ENCODE results near the gene HINFP. TPM values are rescaled to one million over a fixed set of nuclear protein-coding genes. Genes with fewer than 3 reads are reported as not detected.

The HINFP gene
- total and polyA plus RNA-seq, 2 of the 8 experiments (the other 6 are each of a cell fraction or from before 2014, with no cell fraction given): 35.0 to 37.3 TPM

GRCh38 chr11:119108146-119108856 is 13.1 kb upstream of the HINFP start:
- H3K4me2 ChIP-seq (ENCODE audit: insufficient read depth in 1 of 2, low read depth in 2 of 2, low read length in 2 of 2): peak overlapping the region; percentile 88 to 97
- no peak overlapping the region for H4K91ac ChIP-seq (replicated peaks; ENCODE audit: insufficient read length, low read length)
- H3K14ac ChIP-seq (ENCODE audit: insufficient read length): no peak overlapping the region
- peaks cover under 1% of the 10 kb centered on the region; the same call in 1 of the 2 replicates for H3K79me1 ChIP-seq (ENCODE audit: low read depth, low read length)
- no peak overlapping the region for H3K9ac ChIP-seq (replicated peaks in 1 of 4; ENCODE audit: extremely low read depth in 1 of 4, low read depth in 3 of 4, low read length in 3 of 4)
- H2AK5ac ChIP-seq (ENCODE audit: low read depth, low read length): no peak overlapping the region
- H2AFZ ChIP-seq (ENCODE audit: low read length): no peak overlapping the region
- H3K18ac ChIP-seq (ENCODE audit: extremely low read depth, low read length): no peak overlapping the region
- no peak overlapping the region for H3K56ac ChIP-seq (replicated peaks; ENCODE audit: insufficient read length, low read depth, low read length)
- H3K4me1 ChIP-seq (replicated peaks in 1 of 4; ENCODE audit: control insufficient read depth in 3 of 4, insufficient read depth in 4 of 4, low read length in 3 of 4): peaks cover 0 to 20% (median 5%) of the 10 kb centered on the region in 4 experiments; a peak in 5 of 7 replicates
- H3K36me3 ChIP-seq (ENCODE audit: control insufficient read depth in 2 of 4, insufficient read depth in 4 of 4, low read length in 3 of 4): no peaks in the 10 kb centered on the region; a peak in 1 of 8 replicates
- no peak overlapping the region for H4K8ac ChIP-seq (ENCODE audit: extremely low read depth, insufficient read depth, low read length)
- no peak overlapping the region for H4K5ac ChIP-seq (ENCODE audit: insufficient read length, low read depth, low read length)
- no peaks in the 10 kb centered on the region for H3K79me2 ChIP-seq (ENCODE audit: control insufficient read depth in 1 of 2, insufficient read depth in 2 of 2, low read length in 2 of 2)
- WGBS, 2 experiments (ENCODE audit: extremely low coverage in 1 of 2, insufficient coverage in 1 of 2, insufficient read length in 1 of 2, insufficient replicate concordance in 2 of 2, low coverage in 1 of 2, low lambda C conversion rate in 2 of 2, missing lambda C conversion rate in 1 of 2): 41% methylated on average over 7 of the region's 8 CpGs; no CpG with 5 or more reads in 1 of the 2 experiments
- no peak overlapping the region for H2BK12ac ChIP-seq (ENCODE audit: low read depth, low read length)
- no peak overlapping the region for H3K23ac ChIP-seq (ENCODE audit: insufficient read length)
- peaks cover 0 to 4% of the 10 kb centered on the region in 2 experiments for H4K20me1 ChIP-seq (replicated peaks in 1 of 2; ENCODE audit: control insufficient read depth in 1 of 2, insufficient read depth in 2 of 2, low read length in 2 of 2)
- H2BK5ac ChIP-seq (ENCODE audit: low read depth, low read length): no peak overlapping the region
- H2BK15ac ChIP-seq (ENCODE audit: low read length): no peak overlapping the region
- ChIA-PET POLR2A (ENCODE audit: partially characterized antibody) (interaction anchor here (0.7 to 10.6 kb wide), 6 partner anchors 10 to 208 kb away, joined by 4 to 139 read pairs (median 12); partner anchors contain the start of genes HINFP, HMBS, MCAM and VPS11), CTCF (ENCODE audit: partially characterized antibody) (interaction anchor here (1.0 to 5.4 kb wide), 13 partner anchors 9 to 98 kb away, joined by 3 to 26 read pairs (median 6); partner anchors contain the start of genes ABCG4, CBL and HINFP)
- no peak overlapping the region for H2BK20ac ChIP-seq (ENCODE audit: low read length)
- DNase-seq (ENCODE audit: low read depth in 1 of 2, low spot score in 2 of 2): peak in 1 of 2 experiments; percentile 63
- H2BK120ac ChIP-seq (replicated peaks; ENCODE audit: low read depth, low read length): no peak overlapping the region
- H3K27me3 ChIP-seq (replicated peaks in 1 of 4; ENCODE audit: control insufficient read depth in 3 of 4, extremely low read depth in 1 of 4, insufficient read depth in 3 of 4, low read length in 3 of 4): peaks cover 2 to 20% (median 15%) of the 10 kb centered on the region in 4 experiments
- H3K23me2 ChIP-seq (ENCODE audit: low read depth, low read length): peaks cover 12% of the 10 kb centered on the region
- no peaks in the 10 kb centered on the region for H3K9me3 ChIP-seq (ENCODE audit: insufficient read depth in 2 of 2, low read depth in 1 of 2, low read length in 1 of 2)
- H3K27ac ChIP-seq (ENCODE audit: low read depth, low read length): no peak overlapping the region
- TF ChIP-seq CBX8 (IDR thresholded peaks at IDR 0.05; ENCODE audit: borderline replicate concordance, low read depth, low read length) (no peak), SUZ12 (IDR thresholded peaks at IDR 0.05; ENCODE audit: low read length) (0 out of 2 replicates have a peak, but pooled peaks have one; percentile 36)
- H3K4ac ChIP-seq (replicated peaks; ENCODE audit: insufficient read length, low read depth, low read length): no peak overlapping the region
- H3K4me3 ChIP-seq (ENCODE audit: extremely low read depth in 1 of 4, insufficient read depth in 2 of 4, low read depth in 3 of 4, low read length in 4 of 4): peak overlapping the region; percentile 71 to 83 (median 75)
- no peak for FAIRE-seq

All from H1 (cell line).